GM12872 (cell line): ENCODE data around the gene HMX1.

Source experiments
- CTCF ChIP-seq: IDR thresholded peaks from 3 replicates; pipeline ENCODE4 v1.5.1; 2011; ENCODE audit warnings: low read depth, mild to moderate bottlenecking, low read length, moderate library complexity; ENCODE audit not compliant: insufficient read depth

Gene HMX1

GRCh38 chr4:8860096-8860891, 11.3 kb downstream of the HMX1 start:
- no peak for TF ChIP-seq CTCF

- TF ChIP-seq CTCF = no peak
Observed at GRCh38 chr4:8859550-8860095, 12.0 kb downstream of the HMX1 start.

- no peak for TF ChIP-seq CTCF
Observed at GRCh38 chr4:8858701-8859210, 12.9 kb downstream of the HMX1 start.

- TF ChIP-seq CTCF = no peak
Observed at GRCh38 chr4:8857766-8858700, 13.6 kb downstream of the HMX1 start.

- TF ChIP-seq CTCF = no peak
Observed at GRCh38 chr4:8856835-8857621, 14.6 kb downstream of the HMX1 start.

- TF ChIP-seq CTCF = no peak
Observed at GRCh38 chr4:8855818-8856245, 15.8 kb downstream of the HMX1 start.
